ENCODE measurements around the gene M1AP.

GRCh38 chr2:74582184-74582583 lies 65.9 kb downstream of the M1AP start:
- TF ChIP-seq, protein P1, sequence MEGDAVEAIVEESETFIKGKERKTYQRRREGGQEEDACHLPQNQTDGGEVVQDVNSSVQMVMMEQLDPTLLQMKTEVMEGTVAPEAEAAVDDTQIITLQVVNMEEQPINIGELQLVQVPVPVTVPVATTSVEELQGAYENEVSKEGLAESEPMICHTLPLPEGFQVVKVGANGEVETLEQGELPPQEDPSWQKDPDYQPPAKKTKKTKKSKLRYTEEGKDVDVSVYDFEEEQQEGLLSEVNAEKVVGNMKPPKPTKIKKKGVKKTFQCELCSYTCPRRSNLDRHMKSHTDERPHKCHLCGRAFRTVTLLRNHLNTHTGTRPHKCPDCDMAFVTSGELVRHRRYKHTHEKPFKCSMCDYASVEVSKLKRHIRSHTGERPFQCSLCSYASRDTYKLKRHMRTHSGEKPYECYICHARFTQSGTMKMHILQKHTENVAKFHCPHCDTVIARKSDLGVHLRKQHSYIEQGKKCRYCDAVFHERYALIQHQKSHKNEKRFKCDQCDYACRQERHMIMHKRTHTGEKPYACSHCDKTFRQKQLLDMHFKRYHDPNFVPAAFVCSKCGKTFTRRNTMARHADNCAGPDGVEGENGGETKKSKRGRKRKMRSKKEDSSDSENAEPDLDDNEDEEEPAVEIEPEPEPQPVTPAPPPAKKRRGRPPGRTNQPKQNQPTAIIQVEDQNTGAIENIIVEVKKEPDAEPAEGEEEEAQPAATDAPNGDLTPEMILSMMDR (IDR thresholded peaks at IDR 0.05), result no peak
- no peak for TF ChIP-seq POLR2A (IDR thresholded peaks at IDR 0.05)

Data from lower leg skin (tissue), 3 donors.